CD8-positive, alpha-beta memory T cell (primary cell): Measurements from ENCODE around the gene ZNF641. TPM values are rescaled to one million over a fixed set of nuclear protein-coding genes. Genes with fewer than 3 reads are reported as not detected.

Source experiments
- CTCF ChIA-PET: fragments of 350-600 bp; sonication (Branson Sonifier 250); formaldehyde crosslinking; loops from one replicate; lab custom pipeline; 2021; ENCODE audit warnings: antibody characterized with exemption; lab: Charles Lee
- POLR2A ChIA-PET: fragments of 350-600 bp; sonication (Branson Sonifier 250); formaldehyde crosslinking; loops from one replicate; lab custom pipeline; 2021; ENCODE audit warnings: antibody characterized with exemption; lab: Charles Lee
- DNase-seq, 5 donors: peaks; one replicate each; pipeline versions ENCODE4 v3.0.0 to v3.0.0-alpha.2; 2020 to 2022; ENCODE audit warnings: mixed read lengths in 1 of 5
- H3K27ac ChIP-seq: one replicate; pipeline ENCODE4 v1.7.0; 2013; ENCODE audit warnings: low read depth, mild to moderate bottlenecking, low read length, moderate library complexity
- H3K27me3 ChIP-seq: 2 replicates; pipeline ENCODE4 v1.7.0; 2013; ENCODE audit warnings: low read length, mild to moderate bottlenecking; ENCODE audit not compliant: insufficient read depth, poor library complexity, severe bottlenecking
- H3K36me3 ChIP-seq: 2 replicates; pipeline ENCODE4 v1.7.0; 2013; ENCODE audit warnings: mild to moderate bottlenecking, low read length, moderate library complexity; ENCODE audit not compliant: insufficient read depth
- H3K4me1 ChIP-seq: 2 replicates; pipeline ENCODE4 v1.7.0; 2013; ENCODE audit warnings: mild to moderate bottlenecking, low read length, moderate library complexity; ENCODE audit not compliant: insufficient read depth
- H3K4me3 ChIP-seq: 2 replicates; pipeline ENCODE4 v1.7.0; 2013; ENCODE audit warnings: mild to moderate bottlenecking, low read length
- H3K9me3 ChIP-seq: 2 replicates; pipeline ENCODE4 v1.7.0; 2013; ENCODE audit warnings: mild to moderate bottlenecking, low read length
- H3K27ac Mint-ChIP-seq, 8 donors: one replicate each; pipeline ENCODE4 v1.8.0; 2020 to 2021; ENCODE audit warnings: mixed read lengths in 8 of 8, mild to moderate bottlenecking in 6 of 8, inconsistent platforms in 3 of 8, moderate library complexity in 3 of 8
- H3K27me3 Mint-ChIP-seq, 2 donors: one replicate each; pipeline ENCODE4 v1.8.0; 2020 to 2021; ENCODE audit warnings: mixed read lengths in 2 of 2, mild to moderate bottlenecking in 1 of 2, moderate library complexity in 1 of 2
- H3K36me3 Mint-ChIP-seq, 3 donors: one replicate each; pipeline ENCODE4 v1.8.0; 2020 to 2021; ENCODE audit warnings: mixed read lengths in 3 of 3, inconsistent platforms in 1 of 3, mild to moderate bottlenecking in 1 of 3
- H3K4me1 Mint-ChIP-seq, 3 donors: one replicate each; pipeline ENCODE4 v1.8.0; 2020 to 2021; ENCODE audit warnings: mixed read lengths in 3 of 3, inconsistent platforms in 1 of 3, mild to moderate bottlenecking in 1 of 3
- H3K4me3 Mint-ChIP-seq, 7 donors: one replicate each; pipeline ENCODE4 v1.8.0; 2020 to 2021; ENCODE audit warnings: mixed read lengths in 7 of 7, mild to moderate bottlenecking in 6 of 7, moderate library complexity in 4 of 7, inconsistent platforms in 2 of 7
- H3K9me3 Mint-ChIP-seq, 5 donors: one replicate each; pipeline ENCODE4 v1.8.0; 2020 to 2022; ENCODE audit warnings: mixed read lengths in 5 of 5, mild to moderate bottlenecking in 3 of 5, moderate library complexity in 2 of 5, inconsistent platforms in 1 of 5
- polyA plus RNA-seq: library from polyadenylated mRNA; unstranded; fragments of 300-500 nt; fragmentation: Illumina TruSeq; gene quantifications from one replicate; pipeline ENCODE4 v1.2.3, GENCODE V29; 2021
- total RNA-seq, 2 experiments: library from RNA; stranded (reverse); gene quantifications; one replicate each; pipeline ENCODE4 v1.2.3, GENCODE V29; 2021

ZNF641 gene
- total RNA-seq (10 to 100 TPM; 10.6 to 13.4 TPM), polyA plus RNA-seq (16.3 TPM)

DNA sequence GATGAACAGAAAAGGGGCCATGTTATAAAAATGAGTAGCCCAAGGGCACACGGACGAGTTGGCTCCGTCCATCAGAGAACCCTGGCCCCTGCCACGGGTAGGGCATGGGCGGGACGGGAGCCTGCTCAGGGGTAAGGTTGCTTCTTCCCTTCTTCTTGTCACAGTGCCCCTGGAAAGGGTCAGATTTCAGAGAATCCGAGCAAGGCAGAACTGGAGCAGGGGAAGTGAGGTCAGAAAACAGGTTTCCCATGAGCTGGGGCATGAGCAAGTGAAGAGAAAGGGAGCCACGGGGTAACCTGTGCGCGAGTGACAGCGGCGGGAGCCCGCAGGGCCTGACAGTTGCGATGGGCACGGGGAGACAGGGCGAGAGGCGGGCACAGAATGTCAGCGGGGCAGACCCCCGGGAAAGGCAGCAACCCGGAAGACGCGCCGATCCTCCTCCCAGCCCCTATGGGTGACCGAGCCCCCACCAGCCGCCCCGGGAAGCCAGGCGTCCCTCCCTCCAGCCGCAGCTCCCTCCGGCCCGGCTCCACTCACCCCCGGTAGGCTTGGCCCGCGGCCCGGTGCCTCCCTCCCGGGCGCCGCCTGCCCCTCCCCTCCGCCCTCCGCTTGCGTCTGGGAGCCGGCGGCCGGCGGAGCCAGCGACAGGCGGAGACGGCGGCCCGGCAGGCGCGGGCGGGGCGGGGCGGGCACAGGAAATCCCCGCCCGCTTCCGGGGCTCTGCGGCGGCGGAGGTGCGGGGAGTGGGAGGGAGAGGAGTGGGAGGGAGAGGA, at the start of gene ZNF641:
ZNF641 (minus strand) TSS at position 671 of the 773 bp plus-strand sequence. CDS start 2,829 bp downstream, outside the sequence.
- H3K9me3 Mint-ChIP-seq = no peaks in the 10 kb centered on the region
- Histone ChIP-seq H3K4me3 (peak within 1 kb of the TSS; percentile 71), H3K36me3 (peaks cover 22% of the 10 kb centered on the region), H3K4me1 (peaks cover 27% of the 10 kb centered on the region), H3K27ac (peak within 1 kb of the TSS; percentile 72), H3K27me3 (no peaks in the 10 kb centered on the region), H3K9me3 (no peaks in the 10 kb centered on the region)
- H3K36me3 Mint-ChIP-seq = peaks cover 12 to 37% (median 14%) of the 10 kb centered on the region in 3 donors
- H3K4me1 Mint-ChIP-seq = peaks cover 29 to 44% (median 37%) of the 10 kb centered on the region in 3 donors
- peak within 1 kb of the TSS; percentile 93 to 99 (median 96) for H3K27ac Mint-ChIP-seq
- ChIA-PET CTCF (interaction anchor here (2.5 kb wide), 1 partner anchor 153 kb away, joined by 10 read pairs; no protein-coding TSS in a partner anchor), POLR2A (interaction anchor here (0.6 to 1.5 kb wide), 2 partner anchors 13 to 152 kb away, joined by 4 to 8 read pairs; no protein-coding TSS in a partner anchor)
- DNase-seq = peak; percentile 79 to 88 (median 86)
- H3K27me3 Mint-ChIP-seq = peaks cover 0 to 4% of the 10 kb centered on the region in 2 donors
- peak within 1 kb of the TSS; percentile 91 to 99 (median 98) for H3K4me3 Mint-ChIP-seq

DNA sequence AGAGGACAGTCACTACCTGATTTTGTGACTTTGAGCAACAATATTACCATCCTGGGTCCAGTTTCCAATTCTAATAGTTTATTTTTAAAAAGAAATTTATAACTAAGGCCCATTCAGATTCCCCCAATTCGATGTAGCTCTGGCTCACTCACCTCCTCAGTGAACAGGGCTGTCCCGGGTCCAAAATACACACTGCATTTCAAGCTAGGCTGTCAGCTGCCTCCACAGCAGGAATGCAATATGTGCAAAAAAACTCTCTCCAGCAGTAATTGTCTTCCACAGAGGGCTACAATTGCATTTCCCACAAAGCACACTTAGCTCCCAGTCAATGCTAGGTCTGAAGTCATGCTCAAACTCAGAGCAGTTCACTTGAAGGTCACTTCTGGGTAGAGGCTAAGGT, 39.3 kb upstream of the ZNF641 start:
- no peak overlapping the region for H3K27ac ChIP-seq
- no peaks in the 10 kb centered on the region for H3K4me1 Mint-ChIP-seq
- no peaks in the 10 kb centered on the region for H3K36me3 ChIP-seq
- no peaks in the 10 kb centered on the region for H3K27me3 ChIP-seq
- DNase-seq = no peak
- no peaks in the 10 kb centered on the region for H3K4me1 ChIP-seq
- peaks cover 28 to 67% of the 10 kb centered on the region in 2 donors for H3K27me3 Mint-ChIP-seq
- H3K9me3 Mint-ChIP-seq = peaks cover 0 to 3% (median 0%) of the 10 kb centered on the region in 5 donors
- no peak overlapping the region for H3K4me3 Mint-ChIP-seq
- ChIA-PET POLR2A (no interaction called here), CTCF (no interaction called here)
- H3K36me3 Mint-ChIP-seq = peaks cover 0 to 12% (median 0%) of the 10 kb centered on the region in 3 donors
- no peak overlapping the region for H3K4me3 ChIP-seq
- H3K27ac Mint-ChIP-seq = no peak overlapping the region
- H3K9me3 ChIP-seq = no peaks in the 10 kb centered on the region

DNA sequence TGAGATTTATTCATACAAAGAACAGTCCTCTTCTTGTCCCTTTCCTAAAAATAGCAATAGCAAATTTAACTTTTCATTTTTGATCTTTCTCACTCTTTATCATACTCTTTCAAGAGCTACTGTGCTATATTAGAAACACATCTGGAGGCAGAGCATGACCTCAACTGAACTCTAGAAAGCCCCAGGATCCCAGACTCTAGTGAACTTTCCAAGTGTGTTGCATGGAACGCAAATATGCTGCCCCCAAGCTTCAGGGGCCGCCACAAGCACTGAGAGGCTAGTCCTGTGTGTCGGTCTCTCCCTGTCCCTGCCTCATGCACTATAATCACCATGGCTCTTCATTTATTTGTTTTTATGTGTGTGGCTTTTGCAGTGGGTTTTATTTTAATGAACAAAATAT, 38.7 kb upstream of the ZNF641 start:
- Mint-ChIP-seq H3K27ac (no peak overlapping the region), H3K4me1 (no peaks in the 10 kb centered on the region), H3K36me3 (peaks cover 0 to 5% (median 0%) of the 10 kb centered on the region in 3 donors), H3K9me3 (peaks cover 0 to 3% (median 0%) of the 10 kb centered on the region in 5 donors), H3K4me3 (no peak overlapping the region), H3K27me3 (peaks cover 27 to 61% of the 10 kb centered on the region in 2 donors)
- DNase-seq = no peak
- H3K27ac ChIP-seq = no peak overlapping the region
- H3K9me3 ChIP-seq = no peaks in the 10 kb centered on the region
- ChIA-PET POLR2A (no interaction called here), CTCF (no interaction called here)
- no peaks in the 10 kb centered on the region for H3K27me3 ChIP-seq
- H3K36me3 ChIP-seq = no peaks in the 10 kb centered on the region
- no peak overlapping the region for H3K4me3 ChIP-seq
- H3K4me1 ChIP-seq = no peaks in the 10 kb centered on the region

DNA sequence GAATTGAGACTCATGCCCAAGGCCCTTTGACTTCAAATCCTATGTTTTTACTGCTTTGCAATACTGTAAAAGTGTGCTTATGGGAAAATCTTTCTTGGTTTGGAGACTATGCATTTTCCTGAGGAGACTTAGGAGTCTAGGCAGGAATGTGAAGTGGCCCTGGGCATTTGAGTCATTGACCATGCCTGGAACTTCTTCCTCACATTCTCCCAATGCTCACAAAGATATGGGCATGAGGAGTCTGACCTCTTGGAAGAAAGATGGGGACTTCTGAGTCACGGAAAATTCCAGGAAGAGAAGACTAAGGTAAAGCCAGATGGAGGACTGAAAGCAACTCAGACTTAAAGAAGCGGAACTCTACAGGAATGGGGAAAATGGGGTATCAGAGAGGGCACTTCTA, 38.2 kb upstream of the ZNF641 start:
- Mint-ChIP-seq H3K4me1 (no peaks in the 10 kb centered on the region), H3K4me3 (no peak overlapping the region), H3K36me3 (peaks cover 0 to 5% (median 0%) of the 10 kb centered on the region in 3 donors), H3K27me3 (peaks cover 27 to 58% of the 10 kb centered on the region in 2 donors), H3K9me3 (peaks cover 0 to 3% (median 0%) of the 10 kb centered on the region in 5 donors), H3K27ac (no peak overlapping the region)
- DNase-seq = no peak
- ChIA-PET CTCF (no interaction called here), POLR2A (no interaction called here)
- H3K4me1 ChIP-seq = no peaks in the 10 kb centered on the region
- H3K27me3 ChIP-seq = no peaks in the 10 kb centered on the region
- H3K27ac ChIP-seq = no peak overlapping the region
- H3K4me3 ChIP-seq = no peak overlapping the region
- no peaks in the 10 kb centered on the region for H3K36me3 ChIP-seq
- H3K9me3 ChIP-seq = no peaks in the 10 kb centered on the region

DNA sequence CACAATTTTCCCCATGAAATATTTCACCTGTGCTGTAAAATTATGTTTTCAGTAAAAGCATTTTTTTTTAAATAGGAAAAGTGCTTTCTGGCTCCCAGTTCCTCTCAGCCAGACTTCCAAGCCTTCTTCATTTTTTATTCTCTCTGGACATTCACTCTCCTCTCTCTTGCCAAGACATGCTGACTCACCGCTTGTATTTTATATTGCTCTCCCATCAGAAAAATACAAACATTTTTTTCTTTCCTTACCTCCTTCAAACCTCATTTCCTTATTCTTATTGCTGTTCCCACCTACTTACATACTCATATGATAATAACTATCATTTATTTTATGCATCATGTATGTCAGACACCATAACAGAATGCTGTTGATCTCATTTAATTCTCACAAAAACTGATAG, 37.7 kb upstream of the ZNF641 start:
- H3K4me1 Mint-ChIP-seq = no peaks in the 10 kb centered on the region
- H3K4me3 Mint-ChIP-seq = no peak overlapping the region
- no peaks in the 10 kb centered on the region for H3K27me3 ChIP-seq
- no peaks in the 10 kb centered on the region for H3K36me3 ChIP-seq
- no peaks in the 10 kb centered on the region for H3K9me3 ChIP-seq
- no peaks in the 10 kb centered on the region for H3K4me1 ChIP-seq
- H3K9me3 Mint-ChIP-seq = peaks cover 0 to 3% (median 0%) of the 10 kb centered on the region in 5 donors
- H3K27me3 Mint-ChIP-seq = peaks cover 27 to 56% of the 10 kb centered on the region in 2 donors
- no peak for DNase-seq
- H3K4me3 ChIP-seq = no peak overlapping the region
- H3K27ac ChIP-seq = no peak overlapping the region
- ChIA-PET CTCF (no interaction called here), POLR2A (no interaction called here)
- peaks cover 0 to 5% (median 0%) of the 10 kb centered on the region in 3 donors for H3K36me3 Mint-ChIP-seq
- peak overlapping the region in 1 of 8 donors; percentile 1 for H3K27ac Mint-ChIP-seq

DNA sequence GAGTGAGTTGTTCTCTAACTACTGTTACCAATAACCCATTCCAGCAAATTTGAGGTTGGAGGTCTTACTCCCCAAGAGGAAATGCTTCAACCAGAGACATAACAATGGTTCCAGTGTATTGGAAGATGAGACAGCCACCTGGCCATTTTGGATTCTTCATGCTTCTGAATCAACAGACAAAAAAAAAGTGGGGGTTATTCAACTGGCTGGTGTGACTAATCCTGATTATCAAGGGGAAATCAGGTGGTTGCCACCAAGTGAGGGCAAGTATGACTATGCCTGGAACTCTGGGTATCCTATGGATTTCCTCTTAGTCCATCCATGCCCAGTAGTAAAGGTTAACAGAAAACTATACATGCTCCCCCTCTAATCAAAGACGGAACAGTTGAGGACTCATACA, 29.9 kb upstream of the ZNF641 start:
- Histone ChIP-seq H3K27ac (no peak overlapping the region), H3K4me1 (no peaks in the 10 kb centered on the region), H3K36me3 (no peaks in the 10 kb centered on the region), H3K9me3 (no peaks in the 10 kb centered on the region), H3K4me3 (no peak overlapping the region), H3K27me3 (no peaks in the 10 kb centered on the region)
- H3K36me3 Mint-ChIP-seq = peaks cover 0 to 4% (median 0%) of the 10 kb centered on the region in 3 donors
- ChIA-PET POLR2A (no interaction called here), CTCF (no interaction called here)
- H3K27me3 Mint-ChIP-seq = peaks cover 11 to 18% of the 10 kb centered on the region in 2 donors
- DNase-seq = no peak
- no peak overlapping the region for H3K4me3 Mint-ChIP-seq
- no peaks in the 10 kb centered on the region for H3K4me1 Mint-ChIP-seq
- no peak overlapping the region for H3K27ac Mint-ChIP-seq
- H3K9me3 Mint-ChIP-seq = peaks cover 0 to 3% (median 0%) of the 10 kb centered on the region in 5 donors

DNA sequence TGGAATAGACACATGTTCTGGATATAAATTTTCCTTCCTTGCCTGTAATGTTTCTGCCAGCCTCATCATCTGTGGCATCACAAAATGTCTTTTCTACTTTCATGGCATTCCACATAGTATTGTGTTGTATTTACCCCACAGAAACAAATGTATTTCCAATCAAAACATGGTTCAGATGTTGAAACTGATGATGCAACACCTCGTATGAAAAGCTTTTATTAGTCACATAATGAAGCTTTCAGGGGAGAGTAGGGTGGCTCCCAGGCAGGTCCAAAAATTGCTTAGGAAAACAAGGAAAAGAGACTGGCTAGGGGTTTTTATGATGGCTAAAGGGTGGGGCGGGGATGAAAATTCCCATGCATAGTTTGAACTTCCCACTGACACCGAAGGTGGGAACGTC, 29.1 kb upstream of the ZNF641 start:
- Mint-ChIP-seq H3K27ac (no peak overlapping the region), H3K27me3 (peaks cover 6 to 13% of the 10 kb centered on the region in 2 donors), H3K4me3 (no peak overlapping the region), H3K9me3 (no peaks in the 10 kb centered on the region), H3K4me1 (no peaks in the 10 kb centered on the region), H3K36me3 (no peaks in the 10 kb centered on the region)
- Histone ChIP-seq H3K27ac (no peak overlapping the region), H3K9me3 (no peaks in the 10 kb centered on the region), H3K4me1 (no peaks in the 10 kb centered on the region), H3K36me3 (no peaks in the 10 kb centered on the region), H3K4me3 (no peak overlapping the region), H3K27me3 (no peaks in the 10 kb centered on the region)
- DNase-seq = no peak
- POLR2A ChIA-PET = no interaction called here
- CTCF ChIA-PET = no interaction called here

DNA sequence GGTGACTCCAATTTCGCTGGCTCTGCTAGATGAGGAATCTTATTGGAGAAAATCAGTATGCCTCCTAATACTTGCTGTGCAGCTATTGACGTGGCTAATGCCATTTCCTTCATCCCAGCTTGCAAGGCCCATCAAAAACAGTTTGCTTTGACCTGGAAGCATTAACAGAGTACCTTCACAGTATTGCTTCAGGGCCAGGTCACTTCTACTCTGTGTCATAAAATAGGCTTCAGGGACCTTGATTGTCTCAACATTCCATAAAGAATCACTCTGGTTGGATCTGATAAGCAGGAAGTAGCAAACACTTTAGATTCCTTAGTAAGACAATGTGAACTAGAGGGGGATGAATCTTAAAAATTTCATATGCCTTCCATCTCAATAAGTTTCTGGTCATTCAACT, 26.9 kb upstream of the ZNF641 start:
- H3K4me1 ChIP-seq = no peaks in the 10 kb centered on the region
- no peaks in the 10 kb centered on the region for H3K9me3 ChIP-seq
- CTCF ChIA-PET = no interaction called here
- peaks cover 5% of the 10 kb centered on the region in 2 donors for H3K27me3 Mint-ChIP-seq
- H3K9me3 Mint-ChIP-seq = no peaks in the 10 kb centered on the region
- no peak overlapping the region for H3K4me3 ChIP-seq
- H3K27me3 ChIP-seq = no peaks in the 10 kb centered on the region
- H3K27ac Mint-ChIP-seq = no peak overlapping the region
- no peak overlapping the region for H3K27ac ChIP-seq
- H3K4me3 Mint-ChIP-seq = no peak overlapping the region
- H3K4me1 Mint-ChIP-seq = no peaks in the 10 kb centered on the region
- H3K36me3 ChIP-seq = no peaks in the 10 kb centered on the region
- H3K36me3 Mint-ChIP-seq = no peaks in the 10 kb centered on the region
- POLR2A ChIA-PET = no interaction called here
- no peak for DNase-seq
